Trophoblast cell (in vitro differentiated cells and primary cell): ENCODE data around the gene PTGER3.

ENCODE experiments used
- DNase-seq, 2 donors: peaks; one replicate each; pipeline ENCODE4 v3.0.0-alpha.2; 2016
- H2AFZ ChIP-seq: 2 replicates; pipeline ENCODE4 v1.6.1; 2013; ENCODE audit warnings: low read length, moderate library complexity, mild to moderate bottlenecking; ENCODE audit not compliant: insufficient read depth, poor library complexity
- H2AK5ac ChIP-seq: 2 replicates; pipeline ENCODE4 v1.6.1; 2013; ENCODE audit warnings: mild to moderate bottlenecking, low read length
- H2BK120ac ChIP-seq: 2 replicates; pipeline ENCODE4 v1.6.1; 2013; ENCODE audit warnings: low read length, mild to moderate bottlenecking, moderate library complexity; ENCODE audit not compliant: insufficient read depth, poor library complexity
- H2BK12ac ChIP-seq: 2 replicates; pipeline ENCODE4 v1.6.1; 2013; ENCODE audit warnings: mild to moderate bottlenecking, low read length, moderate library complexity
- H2BK5ac ChIP-seq: 2 replicates; pipeline ENCODE4 v1.6.1; 2013; ENCODE audit warnings: low read length, low read depth, moderate library complexity, mild to moderate bottlenecking; ENCODE audit not compliant: poor library complexity
- H3K14ac ChIP-seq: 2 replicates; pipeline ENCODE4 v1.6.1; 2013; ENCODE audit warnings: mild to moderate bottlenecking, low read length
- H3K18ac ChIP-seq: 2 replicates; pipeline ENCODE4 v1.6.1; 2013; ENCODE audit warnings: mild to moderate bottlenecking, low read length
- H3K23ac ChIP-seq: 2 replicates; pipeline ENCODE4 v1.6.1; 2013; ENCODE audit warnings: low read length
- H3K27ac ChIP-seq: 2 replicates; pipeline ENCODE4 v1.5.1; 2013; ENCODE audit warnings: low read depth, mild to moderate bottlenecking, inconsistent platforms, low read length, moderate library complexity
- H3K27me3 ChIP-seq: 2 replicates; pipeline ENCODE4 v1.6.1; 2013; ENCODE audit warnings: inconsistent platforms, mild to moderate bottlenecking, low read length, moderate library complexity; ENCODE audit not compliant: insufficient read depth
- H3K36me3 ChIP-seq, 2 experiments: 1 replicate in 1 of 2; 2 replicates in 1 of 2; pipeline ENCODE4 v1.6.1; 2013; ENCODE audit warnings: low read length in 2 of 2, mild to moderate bottlenecking in 2 of 2, moderate library complexity in 1 of 2; ENCODE audit not compliant: insufficient read depth in 2 of 2, control insufficient read depth in 1 of 2
- H3K4ac ChIP-seq: 2 replicates; pipeline ENCODE4 v1.6.1; 2013; ENCODE audit warnings: low read depth, mild to moderate bottlenecking, low read length, moderate library complexity
- H3K4me1 ChIP-seq, 2 experiments: 1 replicate in 1 of 2; 2 replicates in 1 of 2; pipeline ENCODE4 v1.6.1; 2013; ENCODE audit warnings: low read length in 2 of 2, mild to moderate bottlenecking in 2 of 2, moderate library complexity in 1 of 2; ENCODE audit not compliant: insufficient read depth in 2 of 2, control insufficient read depth in 1 of 2
- H3K4me2 ChIP-seq: 2 replicates; pipeline ENCODE4 v1.6.1; 2013; ENCODE audit warnings: inconsistent platforms, mild to moderate bottlenecking, low read length, moderate library complexity
- H3K4me3 ChIP-seq: 2 replicates; pipeline ENCODE4 v1.5.1; 2013; ENCODE audit warnings: mild to moderate bottlenecking, low read depth, low read length, inconsistent platforms
- H3K79me1 ChIP-seq: one replicate; pipeline ENCODE4 v1.6.1; 2013; ENCODE audit warnings: low read length
- H3K79me2 ChIP-seq: 2 replicates; pipeline ENCODE4 v1.6.1; 2013; ENCODE audit warnings: low read length, mild to moderate bottlenecking; ENCODE audit not compliant: control insufficient read depth, insufficient read depth, poor library complexity
- H3K9ac ChIP-seq: 2 replicates; pipeline ENCODE4 v1.6.1; 2013; ENCODE audit warnings: mild to moderate bottlenecking, low read length
- H3K9me3 ChIP-seq: 2 replicates; pipeline ENCODE4 v1.6.1; 2013; ENCODE audit warnings: low read depth, mild to moderate bottlenecking, control low read depth, inconsistent platforms, low read length; ENCODE audit not compliant: insufficient read depth
- H4K12ac ChIP-seq: 2 replicates; pipeline ENCODE4 v1.6.1; 2013; ENCODE audit warnings: low read depth, mild to moderate bottlenecking, low read length, moderate library complexity
- H4K8ac ChIP-seq: 2 replicates; pipeline ENCODE4 v1.6.1; 2013; ENCODE audit warnings: low read depth, mild to moderate bottlenecking, low read length, moderate library complexity
- H4K91ac ChIP-seq: one replicate; pipeline ENCODE4 v1.6.1; 2013; ENCODE audit warnings: low read depth, mild to moderate bottlenecking, low read length, moderate library complexity
- WGBS: extraction: QIAGEN DNeasy Blood & Tissue Kit; methylation state at CpG from one replicate; pipeline ENCODE4 v1.1.7; 2013; ENCODE audit warnings: missing lambda C conversion rate; ENCODE audit not compliant: insufficient read length, insufficient coverage; ENCODE audit errors: extremely low coverage; 5-methylcytosine and 5-hydroxymethylcytosine counted together

Gene PTGER3

DNA sequence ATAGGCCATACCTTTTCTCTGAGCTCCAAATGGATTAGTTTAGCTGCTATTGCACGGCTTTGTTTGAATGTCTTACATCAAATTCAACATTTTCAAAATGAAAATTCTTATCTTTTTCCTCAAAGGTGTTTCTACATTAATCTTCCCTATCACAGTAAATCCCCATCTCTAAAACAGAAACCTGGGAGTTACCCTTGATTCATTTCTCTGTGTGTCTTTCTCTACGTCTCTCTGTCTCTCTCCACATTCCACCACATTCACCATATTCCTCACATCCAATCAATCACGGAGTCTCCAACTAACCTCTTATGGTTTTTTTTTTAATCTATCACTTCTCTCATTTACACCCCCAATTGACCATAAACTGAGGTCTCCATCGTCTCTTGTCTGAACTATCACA, 24.1 kb downstream of the PTGER3 start:
- Histone ChIP-seq H3K23ac (no peak overlapping the region), H3K9ac (no peak overlapping the region), H3K79me1 (no peaks in the 10 kb centered on the region), H2AFZ (no peak overlapping the region), H3K4me2 (no peak overlapping the region), H3K27me3 (no peaks in the 10 kb centered on the region), H3K4me3 (no peak overlapping the region), H3K79me2 (no peaks in the 10 kb centered on the region), H3K18ac (no peak overlapping the region), H3K4me1 (no peaks in the 10 kb centered on the region), H4K8ac (no peak overlapping the region), H2BK120ac (no peak overlapping the region), H3K9me3 (no peaks in the 10 kb centered on the region), H3K36me3 (no peaks in the 10 kb centered on the region), H4K91ac (no peak overlapping the region), H3K4ac (no peak overlapping the region), H2BK5ac (no peak overlapping the region), H2AK5ac (no peak overlapping the region), H3K14ac (no peak overlapping the region), H4K12ac (no peak overlapping the region), H2BK12ac (no peak overlapping the region), H3K27ac (no peak overlapping the region)
- 100% methylated on average over 1 of the region's 4 CpGs for WGBS
- no peak for DNase-seq

DNA sequence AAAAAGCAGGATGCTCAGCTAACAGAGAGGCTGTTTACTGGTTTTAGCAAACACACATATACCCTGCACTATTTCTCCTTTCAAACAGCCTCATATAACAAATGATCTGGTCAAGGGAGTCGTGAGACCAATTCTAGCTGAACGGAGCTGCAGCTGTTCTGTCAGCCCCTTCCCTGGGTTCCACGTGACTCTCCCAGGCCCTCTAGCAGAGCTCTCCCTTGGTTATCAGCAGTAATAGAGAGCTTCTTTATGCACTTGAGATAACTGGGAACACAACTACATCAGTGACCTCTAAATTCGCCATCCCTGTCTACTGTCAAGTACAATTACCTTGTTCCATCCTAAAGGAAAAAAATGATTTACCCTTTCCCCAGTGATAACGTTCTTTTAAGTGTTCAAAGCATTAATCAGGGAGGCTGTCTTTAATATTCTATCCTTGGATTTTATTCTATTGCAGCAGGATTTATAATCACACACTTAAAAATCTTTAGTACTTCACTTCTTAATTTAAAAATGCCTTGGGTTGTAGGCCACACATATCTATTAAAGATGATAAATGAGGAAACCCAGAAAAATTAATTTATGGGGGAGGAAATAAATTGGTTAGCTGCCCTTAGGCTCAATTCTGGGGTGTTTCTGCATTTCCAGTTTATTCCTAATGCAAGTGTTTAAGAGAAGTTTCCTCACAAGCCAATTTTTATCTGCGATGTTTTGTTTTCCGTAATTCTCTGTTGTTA, 28.2 kb downstream of the PTGER3 start:
- no peaks in the 10 kb centered on the region for H3K9me3 ChIP-seq
- H3K14ac ChIP-seq, result no peak overlapping the region
- H3K36me3 ChIP-seq, result no peaks in the 10 kb centered on the region
- no peak overlapping the region for H3K18ac ChIP-seq
- H4K8ac ChIP-seq, result no peak overlapping the region
- no CpG with 5 or more reads among the region's 7 CpGs for WGBS
- no peaks in the 10 kb centered on the region for H3K27me3 ChIP-seq
- H3K9ac ChIP-seq, result no peak overlapping the region
- no peak overlapping the region for H4K12ac ChIP-seq
- H2AK5ac ChIP-seq, result no peak overlapping the region
- H4K91ac ChIP-seq, result no peak overlapping the region
- no peak for DNase-seq
- H3K4ac ChIP-seq, result no peak overlapping the region
- H2BK5ac ChIP-seq, result no peak overlapping the region
- no peak overlapping the region for H2AFZ ChIP-seq
- H3K4me2 ChIP-seq, result no peak overlapping the region
- H2BK120ac ChIP-seq, result no peak overlapping the region
- H2BK12ac ChIP-seq, result no peak overlapping the region
- H3K79me1 ChIP-seq, result no peaks in the 10 kb centered on the region
- no peak overlapping the region for H3K27ac ChIP-seq
- H3K23ac ChIP-seq, result no peak overlapping the region
- H3K79me2 ChIP-seq, result no peaks in the 10 kb centered on the region
- no peak overlapping the region for H3K4me3 ChIP-seq
- H3K4me1 ChIP-seq, result peaks cover 0 to 3% of the 10 kb centered on the region in 2 experiments

DNA sequence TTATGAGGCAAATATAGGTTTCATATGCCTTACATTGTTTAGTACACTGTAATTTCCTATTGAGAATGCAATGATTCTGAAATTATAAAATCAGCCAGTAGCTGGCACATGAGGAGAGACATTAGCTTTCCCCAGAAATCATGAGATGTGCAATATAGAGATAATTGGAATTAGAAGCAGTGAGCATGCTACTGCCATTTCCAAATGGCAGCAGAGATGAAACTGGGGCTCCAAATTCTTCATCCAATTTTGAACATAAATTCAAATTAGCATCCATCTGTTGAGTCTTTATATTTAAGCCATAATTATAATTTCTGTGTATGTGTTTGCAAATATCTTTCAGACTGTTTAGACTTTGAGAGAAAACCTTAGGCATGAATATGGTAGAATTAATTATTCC, 28.8 kb downstream of the PTGER3 start:
- Histone ChIP-seq H3K4ac (no peak overlapping the region), H3K27ac (no peak overlapping the region), H3K18ac (no peak overlapping the region), H3K27me3 (no peaks in the 10 kb centered on the region), H2BK5ac (no peak overlapping the region), H3K36me3 (no peaks in the 10 kb centered on the region), H2BK12ac (no peak overlapping the region), H3K4me1 (peaks cover 0 to 3% of the 10 kb centered on the region in 2 experiments), H3K14ac (no peak overlapping the region), H4K8ac (no peak overlapping the region), H4K91ac (no peak overlapping the region), H3K4me2 (no peak overlapping the region), H2AFZ (no peak overlapping the region), H3K79me2 (no peaks in the 10 kb centered on the region), H3K79me1 (no peaks in the 10 kb centered on the region), H3K9ac (no peak overlapping the region), H3K23ac (no peak overlapping the region), H2AK5ac (no peak overlapping the region), H2BK120ac (no peak overlapping the region), H4K12ac (no peak overlapping the region), H3K4me3 (no peak overlapping the region), H3K9me3 (no peaks in the 10 kb centered on the region)
- no peak for DNase-seq

DNA sequence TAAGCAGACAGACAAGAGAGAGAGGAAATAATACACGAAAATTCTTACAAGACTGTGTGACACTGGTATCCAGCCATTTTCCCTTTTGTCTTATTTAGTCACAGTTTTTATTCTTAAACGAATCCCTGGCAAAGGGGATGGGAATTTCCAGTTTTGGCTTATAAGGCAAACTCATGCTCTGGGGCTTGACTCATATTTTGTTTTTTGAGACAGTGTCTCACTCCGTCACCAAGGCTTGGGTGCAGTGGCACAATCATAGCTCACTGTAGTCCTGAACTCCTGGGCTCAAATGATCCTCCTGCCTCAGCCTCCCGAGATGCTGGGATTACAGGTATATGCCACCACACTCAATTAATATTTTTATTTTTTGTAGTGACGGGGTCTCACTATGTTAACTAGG, 31.9 kb downstream of the PTGER3 start:
- no peak overlapping the region for H2BK5ac ChIP-seq
- H3K18ac ChIP-seq, result no peak overlapping the region
- H4K8ac ChIP-seq, result no peak overlapping the region
- no peaks in the 10 kb centered on the region for H3K79me2 ChIP-seq
- WGBS, result no CpG with 5 or more reads among the region's 5 CpGs
- no peaks in the 10 kb centered on the region for H3K79me1 ChIP-seq
- no peaks in the 10 kb centered on the region for H3K36me3 ChIP-seq
- H2AK5ac ChIP-seq, result no peak overlapping the region
- no peak overlapping the region for H3K4me2 ChIP-seq
- no peak overlapping the region for H3K4ac ChIP-seq
- no peak overlapping the region for H2BK12ac ChIP-seq
- H3K23ac ChIP-seq, result no peak overlapping the region
- H3K14ac ChIP-seq, result no peak overlapping the region
- H2AFZ ChIP-seq, result no peak overlapping the region
- no peaks in the 10 kb centered on the region for H3K27me3 ChIP-seq
- no peak overlapping the region for H3K27ac ChIP-seq
- H3K4me3 ChIP-seq, result no peak overlapping the region
- DNase-seq, result no peak
- H4K12ac ChIP-seq, result no peak overlapping the region
- no peak overlapping the region for H2BK120ac ChIP-seq
- H3K9ac ChIP-seq, result no peak overlapping the region
- H3K9me3 ChIP-seq, result no peaks in the 10 kb centered on the region
- no peak overlapping the region for H4K91ac ChIP-seq
- peaks cover 0 to 3% of the 10 kb centered on the region in 2 experiments for H3K4me1 ChIP-seq
